Measurements from ENCODE around the gene COL5A2. TPM values are rescaled to one million over a fixed set of nuclear protein-coding genes. Genes with fewer than 3 reads are reported as not detected.

COL5A2 gene
- total RNA-seq, 2 experiments from 2014 or later: 1.6 to 1.7 TPM

GRCh38 chr2:189203177-189203799 is 23.7 kb upstream of the COL5A2 start:
- no peak for DNase-seq
- CTCF ChIA-PET: no interaction called here

GRCh38 chr2:189199797-189200196 is 20.2 kb upstream of the COL5A2 start:
- ChIA-PET CTCF (no interaction called here), POLR2A (no interaction called here)
- DNase-seq: no peak
- H3K4me1 Mint-ChIP-seq: peaks cover 8% of the 10 kb centered on the region
- H3K4me3 Mint-ChIP-seq: no peak overlapping the region
- no peaks in the 10 kb centered on the region for H3K9me3 Mint-ChIP-seq
- no peaks in the 10 kb centered on the region for H3K27me3 Mint-ChIP-seq
- no peaks in the 10 kb centered on the region for H3K36me3 Mint-ChIP-seq (ENCODE audit: low read depth)
- no peak overlapping the region for H3K27ac Mint-ChIP-seq

More at GRCh38 chr2:189203177-189203799, 23.7 kb upstream of the COL5A2 start:
- Mint-ChIP-seq H3K4me1 (peaks cover 8% of the 10 kb centered on the region), H3K36me3 (ENCODE audit: low read depth) (no peaks in the 10 kb centered on the region), H3K9me3 (no peaks in the 10 kb centered on the region), H3K27me3 (peaks cover 4% of the 10 kb centered on the region), H3K27ac (no peak overlapping the region), H3K4me3 (no peak overlapping the region)
- POLR2A ChIA-PET: no interaction called here

- H3K9me3 Mint-ChIP-seq: no peaks in the 10 kb centered on the region
- ChIA-PET CTCF (no interaction called here), POLR2A (no interaction called here)
- DNase-seq: no peak
- H3K4me1 Mint-ChIP-seq: no peaks in the 10 kb centered on the region
- no peak overlapping the region for H3K4me3 Mint-ChIP-seq
- H3K27me3 Mint-ChIP-seq: no peaks in the 10 kb centered on the region
- no peaks in the 10 kb centered on the region for H3K36me3 Mint-ChIP-seq (ENCODE audit: low read depth)
- H3K27ac Mint-ChIP-seq: no peak overlapping the region
Observed at GRCh38 chr2:189192766-189193165, 13.2 kb upstream of the COL5A2 start.

GRCh38 chr2:189191766-189192165 is 12.2 kb upstream of the COL5A2 start:
- no peak for DNase-seq
- Mint-ChIP-seq H3K4me1 (no peaks in the 10 kb centered on the region), H3K27ac (no peak overlapping the region), H3K27me3 (no peaks in the 10 kb centered on the region), H3K4me3 (no peak overlapping the region), H3K9me3 (no peaks in the 10 kb centered on the region), H3K36me3 (ENCODE audit: low read depth) (no peaks in the 10 kb centered on the region)
- CTCF ChIA-PET: interaction anchor here (0.6 kb wide), 1 partner anchor 96 kb away, joined by 4 read pairs; no protein-coding TSS in a partner anchor
- POLR2A ChIA-PET: no interaction called here

GRCh38 chr2:189190685-189191084 is 11.1 kb upstream of the COL5A2 start:
- CTCF ChIA-PET: no interaction called here
- Mint-ChIP-seq H3K9me3 (no peaks in the 10 kb centered on the region), H3K27me3 (no peaks in the 10 kb centered on the region), H3K27ac (no peak overlapping the region), H3K4me3 (no peak overlapping the region), H3K36me3 (ENCODE audit: low read depth) (no peaks in the 10 kb centered on the region), H3K4me1 (no peaks in the 10 kb centered on the region)
- POLR2A ChIA-PET: no interaction called here
- DNase-seq: no peak

GRCh38 chr2:189188115-189188805 is 8.7 kb upstream of the COL5A2 start:
- DNase-seq: no peak
- CTCF ChIA-PET: no interaction called here
- POLR2A ChIA-PET: no interaction called here
- H3K27ac Mint-ChIP-seq: no peak overlapping the region
- no peaks in the 10 kb centered on the region for H3K36me3 Mint-ChIP-seq (ENCODE audit: low read depth)
- H3K27me3 Mint-ChIP-seq: no peaks in the 10 kb centered on the region
- H3K4me3 Mint-ChIP-seq: no peak overlapping the region
- H3K9me3 Mint-ChIP-seq: no peaks in the 10 kb centered on the region
- no peaks in the 10 kb centered on the region for H3K4me1 Mint-ChIP-seq

- Mint-ChIP-seq H3K36me3 (ENCODE audit: low read depth) (no peaks in the 10 kb centered on the region), H3K27ac (no peak overlapping the region), H3K9me3 (no peaks in the 10 kb centered on the region), H3K27me3 (peaks cover 12% of the 10 kb centered on the region), H3K4me1 (peaks cover 5% of the 10 kb centered on the region), H3K4me3 (no peak overlapping the region)
- no peak for DNase-seq
- POLR2A ChIA-PET: no interaction called here
- CTCF ChIA-PET: interaction anchor here (1.1 kb wide), 1 partner anchor 40 kb away, joined by 3 read pairs; no protein-coding TSS in a partner anchor
Observed at GRCh38 chr2:189183170-189183569, 3.6 kb upstream of the COL5A2 start.

GRCh38 chr2:189181706-189182105 is 2.1 kb upstream of the COL5A2 start:
- H3K4me1 Mint-ChIP-seq: peaks cover 5% of the 10 kb centered on the region
- no peak overlapping the region for H3K4me3 Mint-ChIP-seq
- no peaks in the 10 kb centered on the region for H3K36me3 Mint-ChIP-seq (ENCODE audit: low read depth)
- POLR2A ChIA-PET: no interaction called here
- peaks cover 12% of the 10 kb centered on the region for H3K27me3 Mint-ChIP-seq
- CTCF ChIA-PET: no interaction called here
- no peaks in the 10 kb centered on the region for H3K9me3 Mint-ChIP-seq
- DNase-seq: no peak
- H3K27ac Mint-ChIP-seq: no peak overlapping the region

- H3K4me1 Mint-ChIP-seq: peaks cover 5% of the 10 kb centered on the region
- H3K4me3 Mint-ChIP-seq: no peak overlapping the region
- ChIA-PET POLR2A (no interaction called here), CTCF (interaction anchor here (0.9 kb wide), 1 partner anchor 85 kb away, joined by 3 read pairs; no protein-coding TSS in a partner anchor)
- no peaks in the 10 kb centered on the region for H3K9me3 Mint-ChIP-seq
- DNase-seq: no peak
- no peaks in the 10 kb centered on the region for H3K36me3 Mint-ChIP-seq (ENCODE audit: low read depth)
- peaks cover 12% of the 10 kb centered on the region for H3K27me3 Mint-ChIP-seq
- H3K27ac Mint-ChIP-seq: no peak overlapping the region
Observed at GRCh38 chr2:189178726-189179569, 613 bp downstream of the COL5A2 start.

- Mint-ChIP-seq H3K27me3 (peaks cover 12% of the 10 kb centered on the region), H3K36me3 (ENCODE audit: low read depth) (no peaks in the 10 kb centered on the region), H3K4me3 (no peak overlapping the region), H3K4me1 (peaks cover 5% of the 10 kb centered on the region), H3K27ac (no peak overlapping the region), H3K9me3 (no peaks in the 10 kb centered on the region)
- ChIA-PET CTCF (no interaction called here), POLR2A (no interaction called here)
- no peak for DNase-seq
Observed at GRCh38 chr2:189178054-189178453, 1.5 kb downstream of the COL5A2 start.

GRCh38 chr2:189177251-189177840 is 2.2 kb downstream of the COL5A2 start:
- no peak for DNase-seq
- POLR2A ChIA-PET: no interaction called here
- Mint-ChIP-seq H3K4me3 (no peak overlapping the region), H3K27ac (no peak overlapping the region), H3K27me3 (peaks cover 12% of the 10 kb centered on the region), H3K9me3 (no peaks in the 10 kb centered on the region), H3K36me3 (ENCODE audit: low read depth) (no peaks in the 10 kb centered on the region), H3K4me1 (peaks cover 5% of the 10 kb centered on the region)
- CTCF ChIA-PET: no interaction called here

- Mint-ChIP-seq H3K27me3 (peaks cover 12% of the 10 kb centered on the region), H3K36me3 (ENCODE audit: low read depth) (no peaks in the 10 kb centered on the region), H3K4me1 (peaks cover 5% of the 10 kb centered on the region), H3K27ac (no peak overlapping the region), H3K4me3 (no peak overlapping the region), H3K9me3 (no peaks in the 10 kb centered on the region)
- CTCF ChIA-PET: no interaction called here
- POLR2A ChIA-PET: no interaction called here
- DNase-seq: no peak
Observed at GRCh38 chr2:189176516-189176915, 3.0 kb downstream of the COL5A2 start.

GRCh38 chr2:189175869-189176433 is 3.6 kb downstream of the COL5A2 start:
- no peak for DNase-seq
- POLR2A ChIA-PET: no interaction called here
- Mint-ChIP-seq H3K4me1 (peaks cover 5% of the 10 kb centered on the region), H3K27ac (no peak overlapping the region), H3K4me3 (no peak overlapping the region), H3K9me3 (no peaks in the 10 kb centered on the region), H3K36me3 (ENCODE audit: low read depth) (no peaks in the 10 kb centered on the region), H3K27me3 (peaks cover 12% of the 10 kb centered on the region)
- CTCF ChIA-PET: no interaction called here

All from activated CD4-positive, alpha-beta memory T cell treated with anti-CD3 and anti-CD28 coated beads, Interleukin-2, amount 10 ng/mL, durations not matched to agents 7 days and 5 days (primary cell).